ENCODE data around the gene NOVA1. TPM values are rescaled to one million over a fixed set of nuclear protein-coding genes. Genes with fewer than 3 reads are reported as not detected.

Gene NOVA1
- total RNA-seq, 2 experiments from 2014 or later: 0.10 to 0.28 TPM

DNA sequence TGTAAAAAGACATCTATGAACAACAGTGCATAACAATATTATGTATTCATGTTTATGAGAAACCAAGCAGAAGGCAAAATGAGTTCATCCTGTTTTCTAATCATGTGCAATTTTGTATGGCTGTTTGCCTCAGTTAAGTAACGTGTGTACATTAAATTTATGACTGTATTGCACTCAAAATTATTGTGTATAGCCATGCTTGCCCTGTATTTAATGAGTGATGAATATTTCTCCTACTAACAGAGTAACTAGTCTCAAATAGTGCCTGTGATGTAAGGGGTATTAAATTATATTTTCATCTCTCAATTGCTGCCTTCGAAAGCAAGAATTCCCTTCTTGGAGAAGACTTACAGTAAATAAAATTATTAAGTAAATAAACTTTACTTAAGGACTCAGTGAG lies 154.2 kb downstream of the NOVA1 start:
- Mint-ChIP-seq H3K27me3 (no peaks in the 10 kb centered on the region), H3K4me3 (no peak overlapping the region), H3K9me3 (peaks cover 11% of the 10 kb centered on the region), H3K4me1 (no peaks in the 10 kb centered on the region), H3K36me3 (no peaks in the 10 kb centered on the region), H3K27ac (no peak overlapping the region)
- DNase-seq: no peak

DNA sequence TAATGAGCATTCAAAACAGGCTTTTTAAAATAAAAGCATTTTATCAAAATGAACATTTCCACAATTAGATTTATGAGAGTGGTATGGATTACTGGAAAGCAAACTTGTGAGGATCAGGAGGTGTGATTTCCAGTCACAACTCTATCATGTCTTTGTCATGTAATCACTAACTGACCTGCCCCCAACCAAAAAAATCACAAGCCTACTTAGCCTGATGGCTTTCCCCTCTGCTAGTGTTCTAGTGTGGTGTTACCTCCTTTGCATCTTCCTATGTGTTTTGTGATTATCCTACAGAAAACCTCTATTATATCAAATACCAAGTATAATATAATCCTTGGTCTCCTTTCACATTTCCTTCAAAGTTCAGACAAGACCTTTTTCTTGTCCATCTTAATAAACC lies 168.6 kb downstream of the NOVA1 start:
- Mint-ChIP-seq H3K36me3 (no peaks in the 10 kb centered on the region), H3K27me3 (no peaks in the 10 kb centered on the region), H3K4me1 (no peaks in the 10 kb centered on the region), H3K9me3 (peaks cover 1% of the 10 kb centered on the region), H3K27ac (no peak overlapping the region), H3K4me3 (no peak overlapping the region)
- DNase-seq: no peak

DNA sequence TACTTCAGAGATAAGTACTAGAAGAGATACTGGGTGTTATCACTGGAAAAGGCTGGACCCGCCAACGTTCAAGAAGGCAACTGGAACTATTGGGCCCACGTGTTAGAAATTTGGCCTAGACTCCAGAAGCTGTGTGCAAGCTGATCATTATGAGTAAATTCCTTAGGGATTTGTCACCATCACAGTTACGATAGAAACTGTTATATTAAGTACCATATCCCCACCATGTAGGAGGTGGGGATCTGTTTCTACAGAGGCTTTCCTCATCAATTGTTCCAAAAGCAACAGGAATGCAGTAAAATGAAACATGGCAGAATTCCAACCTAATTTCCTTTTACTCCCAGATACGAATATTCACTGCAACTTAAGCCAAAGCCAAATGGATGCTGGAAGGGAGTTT lies 170.7 kb downstream of the NOVA1 start:
- H3K4me1 Mint-ChIP-seq: no peaks in the 10 kb centered on the region
- no peak for DNase-seq
- H3K27me3 Mint-ChIP-seq: no peaks in the 10 kb centered on the region
- H3K36me3 Mint-ChIP-seq: no peaks in the 10 kb centered on the region
- no peak overlapping the region for H3K27ac Mint-ChIP-seq
- H3K9me3 Mint-ChIP-seq: peaks cover 1% of the 10 kb centered on the region
- H3K4me3 Mint-ChIP-seq: no peak overlapping the region

DNA sequence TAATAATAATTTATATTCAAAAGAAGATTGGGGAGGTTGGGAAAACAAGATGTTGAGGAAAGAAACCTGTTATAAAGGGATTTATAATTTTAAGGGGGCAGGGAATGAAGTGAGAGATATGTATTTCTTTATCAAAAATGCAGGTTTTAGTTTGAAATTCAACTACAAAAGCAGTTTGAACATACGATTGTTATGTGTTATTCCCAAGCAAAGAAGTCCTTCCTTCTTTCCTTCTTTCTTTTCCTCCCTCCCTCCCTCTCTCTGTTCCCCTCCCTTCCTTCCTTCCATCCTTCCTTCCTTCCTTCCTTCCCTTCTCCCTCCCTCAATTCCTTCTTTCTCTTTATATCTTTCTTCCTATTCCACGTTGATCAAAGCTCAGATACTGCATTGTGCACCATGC lies 173.3 kb downstream of the NOVA1 start:
- Mint-ChIP-seq H3K36me3 (no peaks in the 10 kb centered on the region), H3K27me3 (no peaks in the 10 kb centered on the region), H3K4me1 (no peaks in the 10 kb centered on the region), H3K4me3 (no peak overlapping the region), H3K27ac (no peak overlapping the region), H3K9me3 (peaks cover 2% of the 10 kb centered on the region)
- no peak for DNase-seq

DNA sequence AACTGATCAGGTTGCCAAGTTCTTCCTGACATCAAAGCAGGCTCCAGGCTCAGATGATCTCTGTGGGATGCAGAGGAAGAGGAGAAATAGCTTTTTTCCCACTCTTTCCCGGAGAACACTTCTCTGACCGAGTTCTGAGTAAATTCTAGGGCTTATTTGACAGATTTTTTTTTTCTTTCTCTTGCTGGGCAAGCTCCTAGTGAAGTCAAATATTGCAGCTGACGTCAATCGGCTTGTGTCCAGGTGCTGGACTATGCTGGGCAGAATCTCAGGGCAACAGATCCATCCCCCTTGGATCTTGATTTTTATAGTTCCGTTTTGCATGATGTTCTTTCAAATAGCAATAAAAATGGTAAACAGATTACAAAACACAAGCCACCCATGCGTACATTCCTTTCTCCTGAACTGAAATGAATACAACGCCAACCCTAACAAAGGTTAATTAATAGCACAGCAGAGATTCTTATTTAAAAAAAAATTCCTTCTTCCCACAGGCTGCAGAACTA lies 182.2 kb downstream of the NOVA1 start:
- Mint-ChIP-seq H3K4me3 (no peak overlapping the region), H3K27ac (no peak overlapping the region), H3K27me3 (no peaks in the 10 kb centered on the region), H3K4me1 (no peaks in the 10 kb centered on the region), H3K36me3 (no peaks in the 10 kb centered on the region), H3K9me3 (peaks cover 4% of the 10 kb centered on the region)
- no peak for DNase-seq

DNA sequence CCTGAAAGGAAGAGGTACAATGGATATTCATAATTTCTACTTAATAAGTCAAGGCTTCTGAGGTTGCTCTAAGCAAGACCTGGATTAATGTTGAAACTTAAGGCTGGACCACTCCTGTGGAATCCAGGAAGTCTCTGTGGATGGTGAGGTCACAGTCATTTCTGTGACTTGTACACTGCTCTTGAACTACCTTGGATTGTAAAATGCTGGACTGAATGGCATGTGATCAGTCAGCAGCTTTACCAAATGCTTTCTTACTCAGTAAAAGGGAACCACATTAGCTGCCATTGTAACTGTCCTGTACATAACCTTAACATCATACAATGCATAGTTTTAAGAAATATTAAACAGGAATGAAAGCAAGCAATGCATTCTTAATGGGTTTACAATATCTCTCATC lies 182.9 kb downstream of the NOVA1 start:
- no peak for DNase-seq
- Mint-ChIP-seq H3K4me3 (no peak overlapping the region), H3K36me3 (no peaks in the 10 kb centered on the region), H3K4me1 (no peaks in the 10 kb centered on the region), H3K27me3 (no peaks in the 10 kb centered on the region), H3K9me3 (peaks cover 4% of the 10 kb centered on the region), H3K27ac (no peak overlapping the region)

DNA sequence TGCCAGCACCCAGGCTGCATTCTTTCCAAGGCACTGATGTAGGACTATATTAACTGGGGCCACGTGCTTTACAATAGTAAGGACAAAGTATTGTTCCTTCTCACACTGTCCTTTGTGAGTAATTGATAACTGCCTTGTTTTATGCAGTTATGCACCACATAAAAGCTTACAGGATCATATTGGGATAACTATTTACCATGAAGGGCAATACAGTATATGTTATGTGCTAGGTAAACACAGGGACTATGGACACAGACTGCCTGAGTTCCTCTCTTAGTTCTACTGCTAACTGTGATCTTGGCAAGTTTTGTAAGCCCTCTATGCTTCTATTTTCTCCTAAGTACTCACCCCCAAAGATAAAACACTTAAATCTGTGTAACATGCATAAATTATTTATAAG lies 183.7 kb downstream of the NOVA1 start:
- no peak for DNase-seq
- H3K9me3 Mint-ChIP-seq: peaks cover 4% of the 10 kb centered on the region
- no peaks in the 10 kb centered on the region for H3K36me3 Mint-ChIP-seq
- H3K4me3 Mint-ChIP-seq: no peak overlapping the region
- no peaks in the 10 kb centered on the region for H3K27me3 Mint-ChIP-seq
- no peak overlapping the region for H3K27ac Mint-ChIP-seq
- H3K4me1 Mint-ChIP-seq: no peaks in the 10 kb centered on the region

DNA sequence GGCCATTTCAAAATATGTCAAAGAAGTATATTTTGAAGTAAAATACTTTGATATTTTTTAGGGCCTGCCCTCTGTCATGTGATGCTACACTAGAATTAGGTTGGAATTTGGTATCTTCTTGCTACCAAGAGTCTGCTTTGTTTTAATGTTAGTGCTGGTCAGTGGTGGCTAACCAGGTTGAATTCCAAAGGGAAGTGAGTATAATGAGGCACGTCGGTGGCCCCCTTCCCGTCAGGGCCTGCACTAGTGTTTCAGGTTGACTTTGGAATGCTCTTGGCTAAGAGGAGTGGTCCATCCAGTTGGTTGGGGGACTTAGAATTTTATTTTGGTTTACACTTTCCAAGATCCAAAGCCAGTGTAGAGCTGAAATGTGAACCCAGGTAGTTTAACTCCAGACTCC lies 185.4 kb downstream of the NOVA1 start:
- Mint-ChIP-seq H3K4me1 (no peaks in the 10 kb centered on the region), H3K27ac (no peak overlapping the region), H3K4me3 (no peak overlapping the region)

DNA sequence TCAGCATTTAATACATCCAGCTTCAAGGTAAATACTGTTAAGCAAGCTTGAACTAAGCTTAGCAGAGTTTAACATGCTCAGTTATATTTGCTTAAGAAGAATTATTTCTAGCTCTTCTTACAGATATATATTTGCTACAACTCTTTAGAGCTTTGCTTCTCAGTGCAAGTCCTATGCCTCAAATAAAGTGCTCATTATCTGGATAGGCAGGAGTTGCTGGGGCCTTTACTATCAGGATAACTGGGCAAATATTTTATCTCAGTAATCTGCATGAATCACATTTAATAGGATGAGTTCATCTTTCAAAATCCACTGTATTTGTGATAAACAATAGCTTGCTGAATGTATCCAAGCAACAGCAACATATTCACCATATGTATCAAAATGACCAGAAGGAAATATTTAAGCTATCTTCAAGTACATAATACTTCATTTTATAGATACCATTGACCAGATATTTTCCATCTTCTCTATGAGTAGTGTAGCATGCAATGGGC lies 187.6 kb downstream of the NOVA1 start:
- H3K27ac Mint-ChIP-seq: no peak overlapping the region
- DNase-seq: no peak
- H3K4me1 Mint-ChIP-seq: no peaks in the 10 kb centered on the region
- H3K9me3 Mint-ChIP-seq: peaks cover 4% of the 10 kb centered on the region
- H3K4me3 Mint-ChIP-seq: no peak overlapping the region
- H3K27me3 Mint-ChIP-seq: no peaks in the 10 kb centered on the region
- no peaks in the 10 kb centered on the region for H3K36me3 Mint-ChIP-seq

More for the DNA sequence above, 185.4 kb downstream of the NOVA1 start:
- Mint-ChIP-seq H3K9me3 (peaks cover 4% of the 10 kb centered on the region), H3K27me3 (no peaks in the 10 kb centered on the region), H3K36me3 (no peaks in the 10 kb centered on the region)
- no peak for DNase-seq

DNA sequence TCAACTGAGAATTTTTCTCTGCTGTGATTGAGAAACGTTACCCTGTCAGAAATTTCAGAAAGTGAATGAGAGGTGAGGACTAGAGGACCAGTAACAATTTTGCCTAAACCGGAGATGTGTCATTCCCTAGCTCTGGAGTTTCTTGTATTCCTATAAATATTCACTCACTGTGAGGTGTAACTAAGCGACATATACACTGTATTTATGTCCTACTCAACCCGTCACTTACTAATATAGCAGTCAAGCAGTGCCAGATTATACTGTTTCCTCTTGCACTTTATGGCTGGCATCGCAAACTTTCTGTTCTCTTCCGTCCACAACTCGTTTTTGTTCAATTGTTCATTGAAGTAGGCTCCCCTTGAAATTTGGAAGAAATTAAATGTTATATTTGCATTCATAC lies 192.9 kb downstream of the NOVA1 start:
- H3K27me3 Mint-ChIP-seq: no peaks in the 10 kb centered on the region
- no peaks in the 10 kb centered on the region for H3K36me3 Mint-ChIP-seq
- H3K9me3 Mint-ChIP-seq: peaks cover 9% of the 10 kb centered on the region
- no peak overlapping the region for H3K4me3 Mint-ChIP-seq
- no peak overlapping the region for H3K27ac Mint-ChIP-seq
- no peaks in the 10 kb centered on the region for H3K4me1 Mint-ChIP-seq
- DNase-seq: no peak

DNA sequence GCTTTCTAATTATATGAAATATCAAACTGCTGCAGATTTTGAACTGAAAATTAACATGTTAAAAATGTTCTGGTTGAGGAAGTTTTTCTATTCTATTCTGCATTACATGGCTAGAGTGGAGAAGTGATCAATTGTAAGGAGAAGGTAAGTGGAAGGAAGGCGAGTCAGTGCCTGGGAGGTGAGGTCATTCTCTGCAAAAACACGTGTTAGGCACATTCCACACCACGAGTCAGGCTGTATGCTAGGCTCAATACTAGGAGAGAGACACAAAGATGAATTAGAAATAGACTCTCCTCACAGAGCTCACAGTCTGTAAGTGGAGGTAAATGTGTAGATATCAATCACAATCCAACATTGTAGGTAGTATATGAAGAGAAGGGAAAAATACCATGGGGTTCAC lies 194.1 kb downstream of the NOVA1 start:
- H3K36me3 Mint-ChIP-seq: no peaks in the 10 kb centered on the region
- no peaks in the 10 kb centered on the region for H3K4me1 Mint-ChIP-seq
- H3K27me3 Mint-ChIP-seq: no peaks in the 10 kb centered on the region
- no peak overlapping the region for H3K27ac Mint-ChIP-seq
- H3K4me3 Mint-ChIP-seq: no peak overlapping the region
- no peak for DNase-seq
- H3K9me3 Mint-ChIP-seq: peaks cover 10% of the 10 kb centered on the region

DNA sequence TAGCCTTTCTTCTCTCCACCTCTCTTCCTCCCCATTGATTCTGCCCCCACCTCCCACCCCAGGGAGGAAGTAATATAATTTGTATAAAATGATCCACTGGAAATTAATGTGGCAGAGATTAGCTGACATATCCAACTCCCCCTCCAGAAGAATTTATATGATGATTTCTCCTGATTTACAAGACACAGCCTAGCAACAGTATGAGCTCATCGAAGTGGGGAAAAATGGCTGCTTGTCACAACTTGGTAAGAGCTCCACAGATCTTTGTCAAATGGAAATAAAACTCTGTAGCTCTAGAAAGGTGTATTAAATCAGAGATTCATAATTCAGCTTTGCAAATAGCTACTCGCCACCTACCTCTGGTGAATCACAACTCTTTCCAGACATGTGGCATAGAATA lies 195.7 kb downstream of the NOVA1 start:
- peaks cover 10% of the 10 kb centered on the region for H3K9me3 Mint-ChIP-seq
- DNase-seq: no peak
- no peaks in the 10 kb centered on the region for H3K36me3 Mint-ChIP-seq
- no peaks in the 10 kb centered on the region for H3K27me3 Mint-ChIP-seq
- no peak overlapping the region for H3K27ac Mint-ChIP-seq
- H3K4me3 Mint-ChIP-seq: no peak overlapping the region
- no peaks in the 10 kb centered on the region for H3K4me1 Mint-ChIP-seq

DNA sequence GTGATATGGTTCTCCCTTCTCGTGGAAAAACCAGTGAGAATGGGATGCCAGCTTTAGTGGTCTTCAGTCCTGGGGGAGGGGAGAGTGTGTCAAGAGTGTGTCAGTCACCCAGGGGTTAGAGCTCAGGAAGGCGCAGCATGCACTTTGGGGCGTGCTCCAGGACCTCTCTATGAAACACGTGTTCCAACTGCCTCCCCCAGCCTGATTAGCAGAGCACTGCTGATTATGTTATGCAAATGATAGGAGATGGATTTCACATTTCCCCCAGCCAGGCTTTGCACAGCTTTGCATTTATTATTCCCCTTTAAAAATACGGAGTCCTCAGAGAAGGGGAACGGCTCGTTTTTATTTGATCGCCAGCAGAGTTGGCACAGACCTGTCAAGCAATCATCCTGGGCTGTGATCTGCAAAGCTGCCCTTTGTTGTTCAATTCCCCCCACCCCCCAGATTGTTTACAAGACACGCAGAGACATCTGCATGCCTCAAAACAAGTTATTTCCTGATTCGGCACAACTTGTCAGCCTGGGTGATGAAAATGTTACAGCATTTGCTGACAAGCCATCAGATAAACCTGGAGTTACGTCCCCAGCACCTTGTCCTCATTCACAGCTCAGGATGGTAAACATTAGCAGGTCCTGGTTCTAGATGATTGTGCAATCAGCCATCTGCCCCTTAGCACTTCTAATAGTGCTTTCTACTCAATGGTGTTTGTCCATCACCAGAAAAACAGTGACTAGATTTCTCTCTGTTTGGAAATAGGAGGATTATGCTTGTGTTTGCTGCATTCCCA lies 196.5 kb downstream of the NOVA1 start:
- Mint-ChIP-seq H3K27ac (no peak overlapping the region), H3K36me3 (no peaks in the 10 kb centered on the region), H3K4me3 (no peak overlapping the region), H3K27me3 (no peaks in the 10 kb centered on the region), H3K4me1 (no peaks in the 10 kb centered on the region), H3K9me3 (peaks cover 10% of the 10 kb centered on the region)
- DNase-seq: no peak

DNA sequence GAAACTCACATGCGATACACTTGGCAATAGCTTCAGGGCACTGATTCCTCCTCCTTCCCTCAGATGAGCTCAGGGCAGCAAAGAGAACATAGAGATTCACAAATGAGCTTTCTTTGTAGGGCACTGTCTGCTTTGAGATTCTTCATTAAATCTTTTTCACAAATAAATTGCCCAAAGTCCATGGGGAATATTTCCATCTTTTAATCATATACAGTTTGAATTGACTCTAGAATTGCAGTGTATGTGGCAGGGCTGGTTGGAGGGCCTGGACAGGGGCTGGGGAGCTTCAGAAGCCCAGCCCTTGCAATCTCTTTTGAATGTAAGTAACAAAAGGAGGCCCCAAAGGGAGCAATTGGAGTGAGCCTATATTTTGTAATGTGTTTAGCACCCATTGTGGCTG lies 197.5 kb downstream of the NOVA1 start:
- no peak overlapping the region for H3K4me3 Mint-ChIP-seq

DNA sequence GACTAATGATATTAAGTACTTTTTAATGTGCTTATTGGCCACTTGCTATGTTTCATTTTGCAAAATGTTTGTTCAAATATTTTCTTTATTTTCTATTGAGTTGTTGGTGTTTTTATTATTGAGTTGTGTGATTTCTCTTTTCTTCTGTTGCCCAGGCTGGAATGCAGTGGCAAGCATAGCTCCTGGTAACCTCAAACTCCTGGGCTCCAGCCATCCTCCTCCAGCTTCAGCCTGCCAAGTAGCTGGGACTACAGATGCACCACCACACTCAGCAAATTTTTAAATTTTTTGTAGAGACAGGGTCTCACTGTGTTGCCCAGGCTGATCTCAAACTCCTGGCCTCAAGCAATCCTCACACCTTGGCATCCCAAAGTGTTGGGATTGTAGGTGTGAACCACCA lies 199.2 kb downstream of the NOVA1 start:
- no peak for DNase-seq
- Mint-ChIP-seq H3K27me3 (no peaks in the 10 kb centered on the region), H3K4me1 (no peaks in the 10 kb centered on the region), H3K36me3 (no peaks in the 10 kb centered on the region), H3K27ac (no peak overlapping the region), H3K9me3 (peaks cover 8% of the 10 kb centered on the region), H3K4me3 (no peak overlapping the region)

More for the DNA sequence above, 197.5 kb downstream of the NOVA1 start:
- no peaks in the 10 kb centered on the region for H3K36me3 Mint-ChIP-seq
- H3K9me3 Mint-ChIP-seq: peaks cover 10% of the 10 kb centered on the region
- DNase-seq: no peak
- no peaks in the 10 kb centered on the region for H3K27me3 Mint-ChIP-seq
- no peaks in the 10 kb centered on the region for H3K4me1 Mint-ChIP-seq
- H3K27ac Mint-ChIP-seq: no peak overlapping the region
